ENCODE results near the gene CDK5RAP2. TPM values are rescaled to one million over a fixed set of nuclear protein-coding genes. Genes with fewer than 3 reads are reported as not detected.

CDK5RAP2 gene
- total and polyA plus RNA-seq, 9 of the 15 experiments (the other 6 are each of a cell fraction or from before 2014, with no cell fraction given): 19.9 to 68.8 (median 42.2) TPM

DNA sequence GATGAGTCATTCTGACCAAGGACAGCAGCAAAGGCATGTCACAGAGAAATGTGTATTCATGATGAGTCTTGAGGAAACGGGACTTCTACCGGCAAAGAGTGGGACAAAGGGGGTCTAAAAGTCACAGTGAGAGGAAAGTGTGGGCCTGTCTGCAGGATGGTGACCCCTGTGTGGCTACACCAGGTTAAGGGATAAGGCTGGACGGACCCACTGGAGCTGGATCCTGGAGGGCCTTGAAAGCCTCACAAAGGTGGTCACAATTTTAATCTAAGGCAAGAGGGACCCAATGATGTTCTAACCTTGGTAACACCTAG is 176.5 kb downstream of the CDK5RAP2 start (continued):
- TF ChIP-seq REST (IDR thresholded peaks at IDR 0.05; ENCODE audit: borderline replicate concordance): no peak
- TF ChIP-seq REST (CRISPR knock-in tag; IDR thresholded peaks at IDR 0.05; ENCODE audit: low read depth): peak; percentile 87; the same call in 1 of the 2 replicates
- TF ChIP-seq MYBL2 (IDR thresholded peaks at IDR 0.05; ENCODE audit: low read depth): no peak
- no peak for TF ChIP-seq MYBL2 (CRISPR knock-in tag; IDR thresholded peaks at IDR 0.05; ENCODE audit: borderline replicate concordance)
- TF ChIP-seq HINFP (tag; conservative IDR thresholded peaks at IDR 0.05; ENCODE audit: low read depth): no peak
- no peak for TF ChIP-seq NCOA2 (IDR thresholded peaks at IDR 0.05; ENCODE audit: partially characterized antibody in 2 of 2)
- no peak for TF ChIP-seq TAF1 (IDR thresholded peaks at IDR 0.05; ENCODE audit: control insufficient read depth, extremely low read depth, insufficient read depth, low read length, severe bottlenecking)
- no peak for TF ChIP-seq CBFA2T2 (conservative IDR thresholded peaks at IDR 0.05)
- no peak for TF ChIP-seq FOXJ2 (tag; IDR thresholded peaks at IDR 0.05)
- no peak for TF ChIP-seq TOE1 (IDR thresholded peaks at IDR 0.05; ENCODE audit: borderline replicate concordance)
- TF ChIP-seq TOE1 (CRISPR knock-in tag; IDR thresholded peaks at IDR 0.05; ENCODE audit: borderline replicate concordance, low read depth): no peak
- no peak for TF ChIP-seq MLX (CRISPR knock-in tag; conservative IDR thresholded peaks at IDR 0.05)
- TF ChIP-seq ZNF584 (CRISPR knock-in tag; IDR thresholded peaks at IDR 0.05; ENCODE audit: low read depth): no peak
- TF ChIP-seq, protein P1, sequence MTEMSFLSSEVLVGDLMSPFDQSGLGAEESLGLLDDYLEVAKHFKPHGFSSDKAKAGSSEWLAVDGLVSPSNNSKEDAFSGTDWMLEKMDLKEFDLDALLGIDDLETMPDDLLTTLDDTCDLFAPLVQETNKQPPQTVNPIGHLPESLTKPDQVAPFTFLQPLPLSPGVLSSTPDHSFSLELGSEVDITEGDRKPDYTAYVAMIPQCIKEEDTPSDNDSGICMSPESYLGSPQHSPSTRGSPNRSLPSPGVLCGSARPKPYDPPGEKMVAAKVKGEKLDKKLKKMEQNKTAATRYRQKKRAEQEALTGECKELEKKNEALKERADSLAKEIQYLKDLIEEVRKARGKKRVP (CRISPR knock-in tag; IDR thresholded peaks at IDR 0.05): no peak; the same call in 1 of the 2 replicates
- no peak for TF ChIP-seq ARID2 (IDR thresholded peaks at IDR 0.05)
- TF ChIP-seq NR2C2 (CRISPR knock-in tag; IDR thresholded peaks at IDR 0.05): no peak
- TF ChIP-seq NR2C2 (tag; IDR thresholded peaks at IDR 0.05): peak; percentile 21; the same call in 1 of the 2 replicates
- TF ChIP-seq ZC3H8 (IDR thresholded peaks at IDR 0.05): no peak

Data from K562 (cell line).